NAMALWA (cell line): ENCODE data around the gene SSR1.

ENCODE experiments used
- DNase-seq: peaks from one replicate; pipeline ENCODE4 v3.0.0-alpha.2; 2015; ENCODE audit warnings: low spot score

SSR1 gene

DNA sequence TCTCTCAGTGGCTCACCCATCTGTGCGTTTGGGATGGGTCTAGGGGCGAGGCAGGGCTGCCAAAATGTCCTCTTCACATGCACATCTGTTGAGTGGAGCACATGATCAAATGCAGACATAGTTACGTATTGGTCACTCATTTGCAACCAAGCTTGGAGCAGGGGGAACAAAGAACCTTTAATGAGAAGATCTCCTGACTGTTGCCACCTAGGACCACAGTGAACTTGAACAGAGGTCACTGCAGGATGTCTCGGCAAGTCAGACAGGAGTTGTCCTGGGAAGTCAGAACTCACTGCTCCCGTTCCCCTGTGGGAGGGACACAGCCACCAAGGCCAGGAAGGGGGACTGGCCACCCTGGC is 73.4 kb downstream of the SSR1 start:
- no peak for DNase-seq

- DNase-seq, result peak; percentile 96
Observed at GRCh38 chr6:7238900-7239589, 74.0 kb downstream of the SSR1 start.

- no peak for DNase-seq
Observed at GRCh38 chr6:7238526-7238899, 74.5 kb downstream of the SSR1 start.

DNA sequence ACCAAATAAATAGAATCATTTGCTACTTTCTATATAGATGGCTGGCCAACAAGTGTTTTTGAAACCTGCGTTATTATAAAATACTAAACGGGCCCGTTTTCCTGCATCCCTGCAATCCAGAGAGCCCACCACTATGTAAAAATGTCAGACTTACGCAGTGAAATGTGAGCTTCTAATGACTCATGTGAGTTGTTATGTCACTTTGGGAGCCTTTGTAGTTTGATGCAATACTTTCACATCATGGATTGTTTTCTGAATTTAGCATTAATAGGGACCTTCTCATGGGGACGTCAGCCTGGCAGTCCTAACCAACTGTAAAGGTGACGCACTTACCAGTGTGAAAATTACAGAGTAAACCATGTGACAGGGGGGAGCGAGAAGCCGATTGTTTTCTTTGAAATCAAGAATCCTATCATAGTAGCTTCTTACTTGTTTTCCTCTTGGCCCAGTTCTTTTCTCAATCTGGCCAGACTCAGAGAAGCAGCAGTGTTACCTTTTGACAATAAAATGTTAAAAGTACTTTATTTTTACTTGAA is 75.3 kb downstream of the SSR1 start:
- DNase-seq, result no peak

DNA sequence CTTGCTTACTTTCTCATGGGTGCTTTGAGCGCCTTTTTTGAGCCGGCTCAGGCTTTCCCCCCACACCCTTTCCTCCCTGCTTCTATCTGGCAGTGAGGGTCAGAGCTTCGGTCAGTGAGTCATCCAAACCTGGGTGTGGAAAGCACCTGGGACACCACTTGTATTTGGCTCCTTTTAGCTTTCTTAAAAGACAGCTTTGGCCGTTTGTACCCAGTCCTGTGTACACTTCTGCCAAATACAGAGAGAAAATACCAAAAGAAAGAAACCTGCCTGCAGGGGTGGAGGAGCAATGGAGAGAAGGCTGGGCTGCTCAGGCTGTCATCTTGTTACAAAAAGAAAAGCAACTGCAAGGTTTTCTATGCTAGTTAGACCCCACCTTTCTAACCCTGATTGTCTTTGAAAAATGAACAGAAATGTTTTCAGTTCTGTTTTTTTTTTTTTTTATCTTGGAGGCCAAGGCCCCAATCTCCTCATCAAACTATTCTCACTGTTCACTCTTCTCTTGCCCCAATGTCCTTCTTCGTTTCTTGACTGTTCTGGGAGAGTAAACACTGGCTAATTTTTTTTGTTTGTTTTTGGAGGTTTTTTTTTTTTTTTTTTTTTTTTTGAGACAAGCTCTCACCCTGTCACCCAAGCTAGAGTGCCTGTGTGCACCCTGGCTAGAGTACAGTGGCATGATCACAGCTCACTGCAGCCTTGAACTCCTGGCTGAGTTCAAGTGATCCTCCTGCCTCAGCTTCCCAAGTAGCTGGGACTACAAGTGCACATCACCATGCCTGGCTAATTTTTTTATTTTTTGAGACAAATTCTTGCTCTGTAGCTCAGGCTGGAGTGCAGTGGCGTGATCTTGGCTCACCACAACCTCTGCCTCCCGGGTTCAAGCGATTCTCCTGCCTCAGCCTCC is 76.4 kb downstream of the SSR1 start:
- no peak for DNase-seq

- no peak for DNase-seq
Observed at GRCh38 chr6:7235712-7236305, 77.2 kb downstream of the SSR1 start.

DNA sequence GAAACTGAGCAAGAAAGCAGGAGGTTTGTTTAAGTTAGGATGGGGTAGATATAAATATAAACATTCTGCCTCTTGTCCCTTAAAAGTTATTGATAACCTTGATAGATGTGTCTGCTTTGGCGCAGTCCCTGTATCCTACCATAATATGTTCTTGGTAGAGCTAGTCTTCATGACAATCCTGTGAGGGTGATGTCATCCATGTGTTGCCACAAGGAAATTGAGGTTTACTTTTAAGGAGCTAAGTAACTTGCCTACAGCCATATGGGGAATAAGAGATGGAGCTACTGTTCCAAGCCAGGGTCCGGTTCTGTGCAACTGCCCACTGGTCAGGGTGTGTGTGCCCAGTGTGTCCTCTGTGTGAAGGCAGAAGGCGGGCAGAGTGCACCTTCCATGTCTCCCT is 78.5 kb downstream of the SSR1 start:
- DNase-seq, result no peak

DNA sequence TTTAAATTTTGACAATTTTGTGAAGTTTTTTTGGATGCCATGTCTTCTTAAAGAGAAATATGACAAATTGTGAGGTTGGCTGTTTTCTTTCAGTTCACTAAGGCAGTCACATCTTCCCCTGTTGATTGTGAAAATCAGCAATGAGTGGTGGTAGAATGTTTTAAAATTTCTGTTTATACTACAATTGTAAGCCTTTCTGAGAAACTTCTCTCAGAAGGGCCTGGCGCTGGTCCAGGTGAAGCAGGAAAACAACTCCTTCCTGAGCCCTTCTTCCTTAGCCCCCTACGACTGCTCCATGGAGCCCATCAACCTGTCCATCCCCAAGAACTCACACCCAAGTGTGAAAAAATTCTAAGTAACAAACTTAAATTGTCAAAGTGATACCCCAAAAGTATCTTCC is 80.6 kb downstream of the SSR1 start:
- no peak for DNase-seq

DNA sequence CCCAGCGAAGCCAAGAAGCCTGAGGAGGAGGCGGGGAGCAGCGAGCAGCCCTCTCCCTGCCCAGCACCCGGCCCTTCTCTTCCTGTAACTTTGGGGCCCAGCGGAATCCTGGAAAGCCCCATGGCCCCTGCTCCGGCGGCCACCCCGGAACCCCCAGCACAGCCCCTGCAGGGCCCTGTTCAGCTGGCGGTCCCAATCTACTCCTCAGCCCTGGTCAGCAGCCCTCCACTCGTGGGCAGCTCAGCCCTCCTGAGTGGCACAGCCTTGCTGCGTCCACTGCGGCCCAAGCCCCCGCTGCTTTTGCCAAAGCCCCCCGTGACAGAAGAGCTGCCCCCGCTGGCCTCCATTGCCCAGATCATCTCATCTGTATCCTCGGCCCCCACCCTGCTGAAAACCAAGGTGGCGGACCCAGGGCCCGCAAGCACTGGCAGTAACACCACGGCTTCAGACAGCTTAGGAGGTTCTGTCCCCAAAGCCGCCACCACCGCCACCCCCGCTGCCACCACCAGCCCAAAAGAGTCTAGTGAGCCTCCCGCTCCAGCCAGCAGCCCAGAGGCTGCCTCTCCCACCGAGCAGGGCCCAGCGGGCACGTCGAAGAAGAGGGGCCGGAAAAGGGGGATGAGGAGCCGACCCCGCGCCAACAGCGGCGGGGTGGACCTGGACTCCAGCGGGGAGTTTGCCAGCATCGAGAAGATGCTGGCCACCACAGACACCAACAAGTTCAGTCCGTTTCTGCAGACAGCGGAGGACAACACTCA is 81.9 kb downstream of the SSR1 start:
- no peak for DNase-seq

DNA sequence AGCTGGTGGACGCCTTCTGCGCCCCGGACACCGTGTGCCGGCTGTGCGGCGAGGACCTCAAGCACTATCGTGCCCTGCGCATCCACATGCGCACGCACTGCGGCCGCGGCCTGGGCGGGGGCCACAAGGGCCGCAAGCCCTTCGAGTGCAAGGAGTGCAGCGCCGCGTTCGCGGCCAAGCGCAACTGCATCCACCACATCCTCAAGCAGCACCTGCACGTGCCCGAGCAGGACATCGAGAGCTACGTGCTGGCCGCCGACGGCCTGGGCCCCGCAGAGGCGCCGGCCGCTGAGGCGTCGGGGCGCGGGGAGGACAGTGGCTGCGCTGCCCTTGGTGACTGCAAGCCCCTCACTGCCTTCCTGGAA is 82.7 kb downstream of the SSR1 start:
- no peak for DNase-seq

- no peak for DNase-seq
Observed at GRCh38 chr6:7229376-7230326, 83.3 kb downstream of the SSR1 start.

DNA sequence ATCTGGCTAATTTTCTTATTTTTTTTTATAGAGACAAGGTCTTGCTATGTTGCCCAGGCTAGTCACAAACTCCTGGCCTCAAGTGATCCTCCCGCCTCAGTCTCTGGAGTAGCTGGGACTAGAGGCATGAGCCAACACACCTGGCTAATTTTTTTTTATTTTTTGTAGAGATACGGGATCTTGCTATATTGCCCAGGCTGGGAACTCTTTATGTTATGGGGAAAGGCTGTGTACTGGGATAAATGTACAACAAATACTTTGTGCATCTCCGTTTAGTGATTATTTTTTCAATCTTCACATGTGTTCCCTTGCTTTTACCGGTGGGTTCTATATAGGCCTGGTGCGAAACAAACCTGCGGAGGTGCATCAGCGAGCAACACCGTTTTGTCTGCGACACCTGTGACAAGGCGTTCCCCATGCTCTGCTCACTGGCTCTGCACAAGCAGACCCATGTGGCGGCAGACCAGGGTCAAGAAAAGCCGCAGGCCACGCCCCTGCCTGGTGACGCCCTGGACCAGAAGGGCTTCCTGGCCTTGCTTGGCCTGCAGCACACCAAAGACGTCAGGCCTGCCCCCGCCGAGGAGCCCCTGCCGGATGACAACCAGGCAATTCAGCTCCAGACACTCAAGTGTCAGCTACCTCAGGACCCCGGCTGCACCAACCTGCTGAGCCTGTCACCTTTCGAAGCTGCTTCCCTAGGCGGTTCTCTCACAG is 84.2 kb downstream of the SSR1 start:
- no peak for DNase-seq

DNA sequence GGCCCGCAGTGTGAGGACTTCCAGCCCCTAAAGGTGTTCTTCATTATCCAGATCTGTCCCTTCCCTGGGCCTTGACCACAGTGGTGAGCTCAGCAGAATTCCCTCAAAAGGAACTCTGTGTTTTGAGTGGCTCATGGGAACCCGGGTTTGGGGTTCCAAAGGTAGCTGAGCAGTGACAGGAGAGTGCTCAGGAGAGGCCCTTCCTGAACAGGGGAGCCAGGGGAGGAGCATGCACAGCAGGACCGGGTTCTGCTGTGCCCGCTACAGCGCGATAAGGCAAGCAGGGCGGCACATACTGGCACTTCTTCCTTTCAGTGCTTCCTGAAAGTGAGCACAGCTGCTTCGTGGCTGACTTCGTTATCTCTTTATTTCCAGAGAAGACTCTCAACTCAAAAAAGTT is 88.3 kb downstream of the SSR1 start:
- DNase-seq, result no peak

GRCh38 chr6:7222197-7222596 is 90.8 kb downstream of the SSR1 start:
- DNase-seq, result no peak

- DNase-seq, result no peak
Observed at GRCh38 chr6:7219310-7219709, 93.7 kb downstream of the SSR1 start.

DNA sequence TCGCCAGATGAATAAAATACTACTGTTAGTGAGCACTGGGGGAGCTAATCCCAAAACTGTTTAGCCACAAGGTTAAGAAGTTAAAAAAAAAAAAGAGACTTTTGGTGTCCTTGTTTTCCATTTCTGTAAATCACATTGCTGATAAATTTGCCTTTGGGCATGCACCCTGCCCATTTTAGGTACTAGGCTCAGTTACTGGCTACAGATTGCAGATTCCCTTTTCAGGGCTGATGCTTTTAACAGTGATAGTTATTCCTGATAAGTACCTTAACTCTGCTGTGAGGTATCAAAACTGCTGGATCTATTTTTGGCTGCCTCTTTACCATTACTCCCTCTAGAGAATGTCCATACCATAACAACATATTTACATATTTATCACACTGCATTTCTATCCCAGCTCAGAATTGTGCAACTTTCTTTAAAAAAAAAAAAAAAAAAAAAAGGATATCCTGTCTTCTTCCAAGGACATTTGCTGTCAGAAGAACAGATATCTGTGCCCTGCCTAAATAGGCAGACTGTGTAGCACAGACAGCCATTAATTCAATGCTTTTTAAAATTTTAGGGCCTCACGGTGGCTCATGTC is 94.5 kb downstream of the SSR1 start:
- no peak for DNase-seq
